ENCODE results near the gene DSE. TPM values are rescaled to one million over a fixed set of nuclear protein-coding genes. Genes with fewer than 3 reads are reported as not detected.
"Not testable (repeated sequence)": the region's sequence is repeated elsewhere in the genome, so short reads cannot be mapped to it uniquely, and the experiment has no call there.

Gene DSE
- total RNA-seq, 1 experiment from 2014 or later = 86.5 TPM

DNA sequence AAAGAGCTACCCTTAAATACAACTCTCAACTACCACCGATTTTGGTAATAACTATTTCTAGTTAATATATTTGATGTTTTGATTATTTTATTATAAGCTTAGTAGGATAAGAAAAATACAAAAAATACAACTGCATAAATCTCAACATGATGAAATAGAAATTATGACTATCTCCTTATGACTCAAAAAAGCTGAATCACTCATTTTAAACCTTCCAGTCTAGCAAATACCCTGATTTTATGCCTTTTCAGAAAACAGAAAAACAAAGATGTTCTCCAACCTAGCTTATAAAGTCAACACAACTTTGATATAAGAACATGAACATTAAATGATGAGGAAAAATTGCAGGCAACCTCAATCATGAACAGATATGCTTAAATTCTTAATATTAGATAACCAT, 40.2 kb upstream of the DSE start:
- BruUV-seq (replicated peaks) = no TSS peak
- H3K9me3 Mint-ChIP-seq (ENCODE audit: unreplicated experiment) = no peaks in the 10 kb centered on the region
- no peaks in the 10 kb centered on the region for H3K27me3 Mint-ChIP-seq (ENCODE audit: insufficient read depth, unreplicated experiment)
- no peak overlapping the region for H3K27ac Mint-ChIP-seq (ENCODE audit: low read depth, unreplicated experiment)
- intact Hi-C loops (cut with micrococcal nuclease) = no loop called here
- H3K36me3 Mint-ChIP-seq (ENCODE audit: insufficient read depth, unreplicated experiment) = no peaks in the 10 kb centered on the region
- peaks cover 5% of the 10 kb centered on the region for H3K4me1 Mint-ChIP-seq (ENCODE audit: insufficient read depth, unreplicated experiment)
- ChIA-PET CTCF (interaction anchor here (1.4 kb wide), 1 partner anchor 71 kb away, joined by 3 read pairs; no protein-coding TSS in a partner anchor), POLR2A (interaction anchor here (0.6 to 1.8 kb wide), 8 partner anchors 9 to 53 kb away, joined by 3 to 12 read pairs (median 3); no protein-coding TSS in a partner anchor)
- DNase-seq (ENCODE audit: unreplicated experiment) = no peak
- TF ChIP-seq, protein P1, sequence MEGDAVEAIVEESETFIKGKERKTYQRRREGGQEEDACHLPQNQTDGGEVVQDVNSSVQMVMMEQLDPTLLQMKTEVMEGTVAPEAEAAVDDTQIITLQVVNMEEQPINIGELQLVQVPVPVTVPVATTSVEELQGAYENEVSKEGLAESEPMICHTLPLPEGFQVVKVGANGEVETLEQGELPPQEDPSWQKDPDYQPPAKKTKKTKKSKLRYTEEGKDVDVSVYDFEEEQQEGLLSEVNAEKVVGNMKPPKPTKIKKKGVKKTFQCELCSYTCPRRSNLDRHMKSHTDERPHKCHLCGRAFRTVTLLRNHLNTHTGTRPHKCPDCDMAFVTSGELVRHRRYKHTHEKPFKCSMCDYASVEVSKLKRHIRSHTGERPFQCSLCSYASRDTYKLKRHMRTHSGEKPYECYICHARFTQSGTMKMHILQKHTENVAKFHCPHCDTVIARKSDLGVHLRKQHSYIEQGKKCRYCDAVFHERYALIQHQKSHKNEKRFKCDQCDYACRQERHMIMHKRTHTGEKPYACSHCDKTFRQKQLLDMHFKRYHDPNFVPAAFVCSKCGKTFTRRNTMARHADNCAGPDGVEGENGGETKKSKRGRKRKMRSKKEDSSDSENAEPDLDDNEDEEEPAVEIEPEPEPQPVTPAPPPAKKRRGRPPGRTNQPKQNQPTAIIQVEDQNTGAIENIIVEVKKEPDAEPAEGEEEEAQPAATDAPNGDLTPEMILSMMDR (IDR thresholded peaks at IDR 0.05; ENCODE audit: unreplicated experiment) = no peak
- H3K4me3 Mint-ChIP-seq (ENCODE audit: unreplicated experiment) = no peak overlapping the region

DNA sequence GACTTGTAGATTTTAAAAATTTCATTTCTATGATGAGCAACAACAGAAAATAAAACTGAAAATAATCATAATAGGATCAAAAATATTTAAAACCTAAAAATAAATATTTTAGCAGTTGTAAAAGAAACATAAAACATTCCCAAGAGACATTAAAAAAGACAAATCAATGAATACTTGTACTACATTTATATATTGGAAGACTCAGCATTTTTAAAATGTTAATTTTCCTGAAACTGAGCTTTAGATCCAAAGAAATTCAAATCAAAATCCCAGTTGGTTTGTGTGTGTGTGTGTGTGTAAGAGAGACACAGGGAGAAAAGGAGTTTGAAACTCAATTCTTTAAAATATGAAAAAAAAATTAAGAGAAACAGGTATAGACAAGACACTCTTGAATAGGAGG, 38.7 kb upstream of the DSE start:
- Mint-ChIP-seq H3K9me3 (ENCODE audit: unreplicated experiment) (no peaks in the 10 kb centered on the region), H3K36me3 (ENCODE audit: insufficient read depth, unreplicated experiment) (no peaks in the 10 kb centered on the region), H3K4me3 (ENCODE audit: unreplicated experiment) (no peak overlapping the region), H3K4me1 (ENCODE audit: insufficient read depth, unreplicated experiment) (no peaks in the 10 kb centered on the region), H3K27ac (ENCODE audit: low read depth, unreplicated experiment) (no peak overlapping the region), H3K27me3 (ENCODE audit: insufficient read depth, unreplicated experiment) (no peaks in the 10 kb centered on the region)
- POLR2A ChIA-PET = no interaction called here
- BruUV-seq (replicated peaks) = no TSS peak
- CTCF ChIA-PET = no interaction called here
- TF ChIP-seq, protein P1 (IDR thresholded peaks at IDR 0.05; ENCODE audit: unreplicated experiment) = no peak
- no peak for DNase-seq (ENCODE audit: unreplicated experiment)
- intact Hi-C loops (cut with micrococcal nuclease) = no loop called here

- H3K27me3 Mint-ChIP-seq (ENCODE audit: insufficient read depth, unreplicated experiment); H3K9me3 Mint-ChIP-seq (ENCODE audit: unreplicated experiment); BruUV-seq (replicated peaks); H3K27ac Mint-ChIP-seq (ENCODE audit: low read depth, unreplicated experiment); H3K36me3 Mint-ChIP-seq (ENCODE audit: insufficient read depth, unreplicated experiment); DNase-seq (ENCODE audit: unreplicated experiment); H3K4me1 Mint-ChIP-seq (ENCODE audit: insufficient read depth, unreplicated experiment); intact Hi-C loops (cut with micrococcal nuclease); H3K4me3 Mint-ChIP-seq (ENCODE audit: unreplicated experiment); CTCF ChIA-PET: not testable (repeated sequence)
- POLR2A ChIA-PET = interaction anchor here (0.7 kb wide), 1 partner anchor 19 kb away, joined by 3 read pairs; no protein-coding TSS in a partner anchor
Observed at GRCh38 chr6:116334638-116335409, 35.9 kb upstream of the DSE start.

GRCh38 chr6:116335612-116336215, 35.0 kb upstream of the DSE start:
- CTCF ChIA-PET = interaction anchor here (0.6 kb wide), 1 partner anchor 20 kb away, joined by 3 read pairs; no protein-coding TSS in a partner anchor
- POLR2A ChIA-PET = interaction anchor here (0.7 kb wide), 1 partner anchor 19 kb away, joined by 3 read pairs; no protein-coding TSS in a partner anchor

More at GRCh38 chr6:116335612-116336215, 35.0 kb upstream of the DSE start:
- Mint-ChIP-seq H3K36me3 (ENCODE audit: insufficient read depth, unreplicated experiment) (no peaks in the 10 kb centered on the region), H3K4me1 (ENCODE audit: insufficient read depth, unreplicated experiment) (no peaks in the 10 kb centered on the region), H3K27ac (ENCODE audit: low read depth, unreplicated experiment) (no peak overlapping the region), H3K27me3 (ENCODE audit: insufficient read depth, unreplicated experiment) (no peaks in the 10 kb centered on the region), H3K4me3 (ENCODE audit: unreplicated experiment) (no peak overlapping the region), H3K9me3 (ENCODE audit: unreplicated experiment) (no peaks in the 10 kb centered on the region)
- BruUV-seq (replicated peaks) = no TSS peak
- TF ChIP-seq, protein P1 (IDR thresholded peaks at IDR 0.05; ENCODE audit: unreplicated experiment) = no peak
- intact Hi-C loops (cut with micrococcal nuclease) = no loop called here
- no peak for DNase-seq (ENCODE audit: unreplicated experiment)

All from MCF 10A (cell line).